LNCaP clone FGC (cell line): ENCODE measurements around the gene SAMD4B.

Experiments
- DNase-seq: peaks from one replicate; pipeline ENCODE4 v3.0.0-alpha.2; 2011; ENCODE audit warnings: low read depth
- H3K4me3 ChIP-seq: 2 replicates; pipeline ENCODE4 v1.5.1; 2011; ENCODE audit warnings: mild to moderate bottlenecking, low read depth, low read length, control low read depth
- CTCF ChIP-seq: IDR thresholded peaks from 2 replicates; pipeline ENCODE4 v1.5.1; 2012; ENCODE audit warnings: mild to moderate bottlenecking; ENCODE audit not compliant: control insufficient read depth, insufficient read depth; ENCODE audit errors: extremely low read depth

Gene SAMD4B

GRCh38 chr19:39355253-39355652 lies 13.0 kb downstream of the SAMD4B start:
- H3K4me3 ChIP-seq: no peak overlapping the region
- no peak for DNase-seq
- TF ChIP-seq CTCF: no peak

- H3K4me3 ChIP-seq: no peak overlapping the region
- no peak for DNase-seq
- TF ChIP-seq CTCF: no peak
Measured at GRCh38 chr19:39356073-39356472, 13.9 kb downstream of the SAMD4B start.

- no peak overlapping the region for H3K4me3 ChIP-seq
- TF ChIP-seq CTCF: no peak
- no peak for DNase-seq
Measured at GRCh38 chr19:39356647-39357046, 14.4 kb downstream of the SAMD4B start.

- DNase-seq: no peak
- no peak for TF ChIP-seq CTCF
Measured at GRCh38 chr19:39359026-39359425, 16.8 kb downstream of the SAMD4B start.

GRCh38 chr19:39360599-39360998 lies 18.4 kb downstream of the SAMD4B start:
- no peak for DNase-seq
- no peak for TF ChIP-seq CTCF
- no peak overlapping the region for H3K4me3 ChIP-seq

More at GRCh38 chr19:39359026-39359425, 16.8 kb downstream of the SAMD4B start:
- no peak overlapping the region for H3K4me3 ChIP-seq

- no peak for DNase-seq
- no peak for TF ChIP-seq CTCF
- H3K4me3 ChIP-seq: no peak overlapping the region
Measured at GRCh38 chr19:39362682-39363657, 20.7 kb downstream of the SAMD4B start.
